Measurements from ENCODE around the gene NUAK1.
"Not testable (repeated sequence)": the region's sequence is repeated elsewhere in the genome, so short reads cannot be mapped to it uniquely, and the experiment has no call there.

The NUAK1 gene

DNA sequence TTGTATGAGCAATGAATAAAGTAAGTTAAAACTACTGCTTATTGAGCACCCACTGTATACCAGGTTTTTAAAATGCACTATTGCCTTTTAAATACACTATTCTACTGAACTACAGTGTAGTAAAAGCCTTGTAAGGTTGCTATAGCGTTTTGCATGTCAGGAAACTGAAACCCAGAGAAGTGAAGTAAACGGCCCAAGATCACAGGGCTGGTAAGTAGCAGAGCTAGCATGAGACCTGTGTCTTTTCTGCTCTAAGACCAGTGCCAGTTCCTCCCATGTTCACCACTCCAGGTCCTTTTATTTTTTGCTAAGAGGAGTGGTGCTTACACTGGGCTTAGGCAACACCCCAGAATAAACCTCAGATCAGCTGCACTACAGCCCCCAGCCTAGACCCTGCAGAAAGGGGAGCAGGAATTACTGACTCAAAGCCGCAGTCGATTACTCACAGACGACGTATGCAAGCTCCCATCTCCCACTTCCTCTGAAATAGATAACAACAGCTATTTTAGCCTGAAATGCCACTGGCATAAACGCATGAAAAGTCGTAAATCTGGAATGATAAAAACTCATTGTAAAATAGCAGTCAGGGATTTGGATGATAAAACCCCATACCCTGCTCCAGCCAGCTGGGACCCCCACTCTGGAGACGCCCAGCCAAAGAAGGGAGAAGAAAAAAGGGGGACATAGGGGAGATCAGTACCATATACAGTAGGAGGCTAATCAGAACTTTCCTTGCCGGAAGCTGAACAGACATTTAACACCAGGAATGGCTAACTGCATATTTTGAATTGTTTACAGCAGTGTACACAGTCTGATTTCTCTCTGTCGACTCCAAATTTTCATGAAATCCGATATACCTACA, 108.3 kb downstream of the NUAK1 start:
- DNase-seq: no peak

DNA sequence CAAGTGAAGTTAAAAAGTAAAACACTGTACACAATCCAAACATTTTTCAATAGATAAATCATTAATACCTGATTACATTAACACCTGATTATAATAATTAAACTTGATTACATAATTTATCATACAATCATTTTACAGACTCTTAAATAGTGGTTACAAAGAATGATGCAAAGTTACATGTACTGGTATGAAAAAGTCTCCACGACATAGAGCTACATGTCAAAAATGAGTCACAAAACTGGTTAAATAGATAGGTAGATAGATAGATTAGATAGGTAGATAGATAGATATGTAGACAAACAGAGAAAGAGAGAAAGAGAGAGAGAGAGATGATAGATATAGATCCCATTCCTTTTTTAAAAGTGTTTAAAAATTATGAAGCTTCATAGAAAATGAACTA, 109.2 kb downstream of the NUAK1 start:
- no peak for DNase-seq

DNA sequence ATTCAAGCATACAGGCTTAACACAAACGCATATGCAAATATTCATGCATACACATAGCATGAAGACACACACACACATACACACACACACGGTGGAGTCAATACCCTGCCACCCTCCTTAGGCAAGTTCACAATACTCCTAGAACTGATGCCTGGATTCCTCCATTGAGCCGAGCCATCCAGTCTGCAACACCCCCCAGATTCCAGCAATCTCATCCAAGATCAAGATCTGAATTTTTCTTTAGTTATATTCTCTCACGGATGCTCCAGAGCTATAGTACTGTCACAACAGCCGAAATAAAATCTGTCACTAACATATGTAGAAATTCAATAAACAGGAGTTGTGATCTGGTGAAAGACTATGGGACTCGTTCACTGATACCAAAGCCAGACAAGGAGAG, 110.8 kb downstream of the NUAK1 start:
- no peak for DNase-seq

DNA sequence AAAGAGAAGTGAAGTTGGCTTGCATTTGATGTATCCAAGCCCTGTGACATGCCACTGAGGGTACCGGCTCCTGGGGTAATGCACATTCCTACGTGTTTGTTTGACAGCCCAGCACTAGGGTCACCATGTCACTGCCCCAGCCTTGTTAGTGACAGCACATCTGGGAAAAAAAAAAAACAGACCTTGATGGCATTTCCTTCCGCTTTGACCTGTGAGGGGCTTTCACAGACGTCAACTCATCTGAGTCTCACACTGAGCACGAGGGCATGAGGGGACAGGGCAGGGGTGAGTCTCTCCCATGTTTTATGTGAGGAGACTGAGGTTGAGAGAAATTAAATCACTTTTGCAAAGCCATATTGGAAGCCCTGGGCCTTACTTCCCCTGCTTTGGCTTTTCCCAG, 111.5 kb downstream of the NUAK1 start:
- DNase-seq: no peak

DNA sequence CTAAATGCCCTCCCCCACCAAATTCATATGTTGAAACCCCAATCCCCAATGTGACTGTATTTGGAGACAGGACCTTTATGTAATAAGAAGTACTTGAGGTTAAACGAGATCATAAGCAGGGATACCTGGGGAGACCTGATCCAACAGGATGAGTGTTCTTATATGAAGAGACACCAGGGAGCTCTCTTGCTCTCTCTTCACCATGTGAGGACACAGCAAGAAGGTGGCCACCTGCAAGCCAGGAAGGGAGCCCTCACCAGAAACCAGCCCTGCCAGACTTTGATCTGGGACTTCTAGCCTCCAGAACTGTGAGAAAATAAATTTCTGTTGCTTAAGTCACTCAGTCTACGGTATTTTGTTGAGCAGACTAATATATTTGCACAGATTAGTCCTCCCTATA, 113.6 kb downstream of the NUAK1 start:
- no peak for DNase-seq

DNA sequence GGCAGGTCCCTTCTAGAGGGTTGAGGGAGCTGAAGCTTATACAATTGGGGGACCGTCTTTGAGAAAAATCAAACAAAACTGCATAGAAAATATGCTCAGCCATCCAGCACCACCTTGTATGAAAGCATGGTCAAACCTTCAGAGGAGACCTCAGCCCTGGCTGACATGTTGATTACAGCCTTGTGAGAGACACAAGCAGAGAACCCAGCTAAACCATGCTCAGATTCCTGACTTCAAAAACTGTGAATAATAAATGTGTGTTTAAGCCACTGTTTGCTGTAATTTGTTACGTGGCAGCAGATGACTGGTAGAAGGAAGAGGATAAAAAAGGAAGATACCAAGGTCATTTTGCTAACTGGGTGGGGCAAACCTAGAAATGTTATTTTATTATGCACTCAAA, 115.7 kb downstream of the NUAK1 start:
- DNase-seq: no peak

DNA sequence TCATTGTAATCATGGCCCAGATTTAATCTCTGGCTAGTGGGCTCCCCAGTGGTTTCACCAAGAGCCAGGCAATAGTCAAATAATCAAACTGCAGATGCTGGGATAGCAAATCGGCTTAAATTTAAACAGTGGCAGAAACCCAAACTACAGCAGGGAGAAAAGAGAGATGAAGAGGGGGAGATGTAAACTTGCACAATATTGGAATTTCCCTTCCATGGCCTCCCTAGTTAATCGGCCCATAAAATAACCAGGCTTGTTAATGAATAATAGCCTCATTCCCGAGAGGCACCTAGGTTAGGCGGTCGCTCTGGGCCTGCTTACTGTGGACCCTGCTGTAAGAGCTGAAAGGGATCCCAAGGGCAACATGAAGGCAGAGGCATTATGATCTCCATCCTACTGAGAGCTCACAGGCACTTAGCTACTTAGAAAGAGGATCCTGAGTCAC, 116.2 kb downstream of the NUAK1 start:
- DNase-seq: no peak

DNA sequence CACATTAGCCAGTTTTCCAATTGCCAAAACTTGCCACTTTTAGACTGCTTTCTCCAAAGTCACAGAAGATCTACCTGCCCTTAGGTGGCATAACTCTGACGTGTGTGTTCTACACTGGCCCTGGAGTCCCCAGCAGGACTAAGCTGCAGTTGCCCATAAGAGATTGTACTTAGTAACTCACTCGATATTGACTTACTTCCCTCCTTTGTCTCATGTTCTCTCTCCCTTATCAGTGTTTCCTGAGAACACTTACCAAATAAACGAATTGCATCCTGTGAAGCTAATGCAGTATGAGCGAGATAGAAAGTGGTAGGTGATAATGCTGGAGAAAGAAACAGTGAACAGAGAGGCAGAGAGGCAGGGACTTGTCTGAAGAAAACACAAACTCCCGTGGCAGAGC, 117.2 kb downstream of the NUAK1 start:
- no peak for DNase-seq

DNA sequence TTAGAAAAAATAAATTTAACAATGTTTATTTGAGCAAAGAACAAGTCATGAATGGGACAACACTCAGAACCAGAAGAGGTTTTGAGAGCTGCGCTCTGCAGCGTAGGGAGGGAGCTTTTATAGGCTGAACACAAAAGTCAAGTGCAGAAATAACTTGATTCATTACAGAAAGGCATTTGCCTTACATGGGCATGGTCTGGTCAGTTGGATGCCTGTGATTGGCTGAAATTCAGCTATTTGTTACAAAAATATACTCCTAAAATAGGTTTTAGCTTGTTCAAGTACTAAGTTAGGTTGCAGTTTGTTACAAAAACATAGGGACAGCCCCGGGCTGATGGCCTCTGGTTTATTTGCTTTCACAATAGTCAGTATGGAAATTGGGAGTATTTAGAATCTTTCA, 118.0 kb downstream of the NUAK1 start:
- DNase-seq: no peak

DNA sequence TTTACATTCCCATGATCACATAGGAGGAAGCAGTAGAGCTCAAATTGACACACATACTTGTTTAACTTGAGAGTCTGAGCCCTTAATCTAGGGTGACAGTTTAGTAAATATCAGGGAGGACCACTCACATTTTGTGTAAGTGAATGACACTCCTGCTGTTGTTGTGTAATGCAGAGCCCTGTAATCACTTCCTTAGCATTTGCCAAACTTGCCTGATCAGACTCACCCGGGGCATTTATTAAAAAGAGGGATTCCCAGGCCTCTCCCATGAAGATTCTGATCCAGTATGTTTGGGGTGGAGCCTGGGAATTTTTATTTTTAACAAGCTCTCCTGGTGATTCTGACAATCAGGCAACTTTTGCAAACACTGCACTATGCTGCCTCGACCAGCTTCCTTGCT, 119.6 kb downstream of the NUAK1 start:
- DNase-seq: no peak

DNA sequence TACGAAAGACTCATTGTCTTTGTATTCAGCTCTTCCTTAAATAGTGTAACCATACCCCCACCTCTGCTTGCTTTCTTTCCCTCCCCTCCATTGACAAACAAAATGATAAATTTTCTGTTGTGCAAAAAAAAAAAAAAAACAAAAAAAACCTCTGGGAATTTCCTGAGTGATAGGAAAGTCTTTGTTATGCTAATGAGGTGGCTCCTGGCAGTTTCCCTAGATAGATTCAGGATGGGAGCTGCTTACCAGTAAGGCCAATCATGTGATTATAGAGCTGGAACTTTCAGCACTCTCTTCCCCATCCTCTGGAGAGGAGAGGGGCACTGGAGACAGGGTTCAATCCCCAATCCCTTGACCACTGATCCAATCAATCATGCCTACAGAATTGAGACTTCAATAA, 120.5 kb downstream of the NUAK1 start:
- DNase-seq: no peak

DNA sequence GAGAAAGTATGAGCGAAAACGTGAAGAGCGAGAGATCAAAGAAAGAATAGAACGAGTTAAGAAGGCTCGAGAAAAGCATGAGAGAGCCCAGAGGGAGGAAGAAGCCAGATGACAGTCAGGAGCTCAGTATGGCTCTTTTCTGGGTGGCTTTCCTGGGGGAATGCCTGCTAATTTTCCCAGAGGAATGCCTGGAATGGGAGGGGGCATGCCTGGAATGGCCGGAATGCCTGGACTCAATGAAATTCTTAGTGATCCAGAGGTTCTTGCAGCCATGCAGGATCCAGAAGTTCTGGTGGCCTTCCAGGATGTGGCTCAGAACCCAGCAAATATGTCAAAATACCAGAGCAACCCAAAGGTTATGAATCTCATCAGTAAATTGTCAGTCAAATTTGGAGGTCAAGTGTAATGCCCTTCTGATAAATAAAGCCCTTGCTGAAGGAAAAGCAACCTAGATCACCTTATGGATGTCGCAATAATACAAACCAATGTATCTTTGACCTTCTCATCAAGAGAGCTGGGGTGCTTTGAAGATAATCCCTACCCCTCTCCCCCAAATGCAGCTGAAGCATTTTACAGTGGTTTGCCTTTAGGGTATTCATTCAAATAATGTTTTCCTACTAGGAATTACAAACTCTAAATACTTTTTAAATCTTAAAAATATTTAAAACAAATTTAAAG, 122.0 kb downstream of the NUAK1 start:
- DNase-seq: not testable (repeated sequence)

DNA sequence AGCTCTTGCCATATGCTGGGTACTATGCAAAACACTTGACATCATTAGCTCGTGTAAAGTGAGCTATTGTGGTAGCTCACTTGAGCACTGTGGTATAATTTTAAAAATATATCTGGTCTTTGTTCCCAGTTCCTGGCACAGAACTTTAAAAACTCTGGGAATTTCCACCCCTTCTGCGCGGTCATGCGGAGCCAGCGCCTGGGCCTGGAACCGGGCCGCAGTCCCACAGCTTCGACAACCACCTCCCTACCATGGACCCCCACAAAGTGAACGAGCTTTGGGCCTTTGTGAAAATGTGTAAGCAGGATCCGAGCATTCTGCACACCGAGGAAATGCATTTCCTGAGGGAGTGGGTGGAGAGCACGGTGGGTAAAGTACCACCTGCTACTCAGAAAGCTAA, 123.1 kb downstream of the NUAK1 start:
- no peak for DNase-seq

DNA sequence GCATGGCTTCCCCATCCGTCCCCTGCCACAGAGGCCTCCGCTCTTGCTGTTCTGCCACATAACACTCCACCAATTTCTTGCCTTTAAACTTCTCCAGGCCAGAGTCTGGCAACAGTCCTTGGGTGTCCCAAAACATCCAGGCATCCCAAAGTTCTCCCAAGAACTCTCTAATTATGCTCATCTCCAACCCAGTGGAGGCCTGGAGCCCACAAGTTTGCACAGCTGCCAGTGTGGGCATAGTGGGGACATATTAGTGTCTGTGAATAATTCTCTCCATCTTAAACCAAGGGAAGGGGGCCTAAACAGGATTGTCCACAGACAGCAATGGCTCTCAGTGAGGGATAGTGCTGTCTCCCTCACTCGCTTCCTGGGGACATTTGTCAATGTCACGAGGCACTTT, 124.8 kb downstream of the NUAK1 start:
- no peak for DNase-seq

Data from activated CD4-positive, alpha-beta T cell treated with anti-CD3 and anti-CD28 coated beads for 1 hour (primary cell).